ENCODE data around the gene TMEM229B.

DNA sequence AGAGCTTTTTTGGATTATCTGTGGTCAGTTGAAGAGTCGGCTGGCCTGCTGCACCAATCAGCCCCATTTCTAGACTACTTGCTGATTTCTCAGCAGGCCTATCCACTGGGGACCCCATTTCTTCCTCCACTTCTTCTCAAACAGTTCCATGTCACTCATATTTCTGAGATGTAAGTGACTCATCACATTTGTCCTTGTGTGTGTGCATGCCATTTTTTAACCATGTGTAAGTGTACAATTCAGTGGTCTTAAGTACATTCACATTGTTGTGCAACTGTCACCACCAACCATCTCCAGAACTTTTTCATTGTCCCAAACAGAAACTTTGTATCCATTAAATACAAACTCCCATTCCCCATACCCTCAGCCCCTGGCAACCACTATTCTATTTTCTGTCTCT is 14.2 kb downstream of the TMEM229B start:
- TF ChIP-seq POLR2AphosphoS5 (IDR thresholded peaks at IDR 0.05; ENCODE audit: borderline replicate concordance, low read depth, low read length), result no peak
- no peak for TF ChIP-seq EZH2 (IDR thresholded peaks at IDR 0.05)
- no peak for TF ChIP-seq FOXP2 (optimal IDR thresholded peaks at IDR 0.05; ENCODE audit: control extremely low read depth, extremely low read length, insufficient read depth)

Measured in SK-N-MC (cell line).